ENCODE data around the gene TACC2. TPM values are rescaled to one million over a fixed set of nuclear protein-coding genes. Genes with fewer than 3 reads are reported as not detected.

The TACC2 gene
- total and polyA plus RNA-seq, 2 donors (not counting 3 experiments of a cell fraction or from before 2014, with no cell fraction given), result 14.4 to 46.2 TPM

- H4K20me1 ChIP-seq (replicated peaks; ENCODE audit: control insufficient read depth, extremely low read depth, insufficient read depth, low read length), result no peaks in the 10 kb centered on the region
- POLR2A ChIA-PET, result no interaction called here
- dilution Hi-C loops (cut with MboI; ENCODE audit: extremely low pct_ligation_motif_present, low sequenced_read_pairs), result loop anchor here (25.0 kb wide), 1 partner anchor 161 kb away; no protein-coding TSS in a partner anchor
Observed at GRCh38 chr10:122276611-122277208, 287.7 kb downstream of the TACC2 start.

More at GRCh38 chr10:122276611-122277208, 287.7 kb downstream of the TACC2 start:
- Histone ChIP-seq H3K36me3 (ENCODE audit: control insufficient read depth in 2 of 2, extremely low read depth in 1 of 2, insufficient read depth in 2 of 2, low read length in 2 of 2) (no peaks in the 10 kb centered on the region), H3K9ac (replicated peaks; ENCODE audit: extremely low read depth, insufficient read depth, low read length) (no peak overlapping the region), H3K79me2 (ENCODE audit: control insufficient read depth, insufficient read depth, low read length) (no peaks in the 10 kb centered on the region), H3K4me3 (replicated peaks in 1 of 3; ENCODE audit: insufficient read depth in 1 of 3, low read depth in 1 of 3, low read length in 3 of 3) (no peak overlapping the region), H3K9me3 (replicated peaks; ENCODE audit: control insufficient read depth, insufficient read depth, low read length) (no peaks in the 10 kb centered on the region), H3K27me3 (ENCODE audit: control insufficient read depth in 2 of 2, insufficient read depth in 2 of 2, low read length in 2 of 2) (no peaks in the 10 kb centered on the region), H3K27ac (ENCODE audit: insufficient read depth, low read depth, low read length) (no peak overlapping the region), H3K4me2 (ENCODE audit: insufficient read depth, low read length) (no peak overlapping the region), H2AFZ (ENCODE audit: low read depth, low read length) (no peak overlapping the region), H3K4me1 (ENCODE audit: control insufficient read depth, extremely low read depth, insufficient read depth, low read length) (no peaks in the 10 kb centered on the region), H3K9me1 (replicated peaks; ENCODE audit: control insufficient read depth, extremely low read depth, insufficient read depth, low read length) (no peaks in the 10 kb centered on the region)
- DNase-seq (ENCODE audit: low read depth, low spot score) (no peak), FAIRE-seq (no peak)
- intact Hi-C loops (cut with micrococcal nuclease), result no loop called here
- CTCF ChIA-PET, result interaction anchor here (0.7 to 2.1 kb wide), 4 partner anchors 9 to 376 kb away, joined by 3 to 8 read pairs (median 4); no protein-coding TSS in a partner anchor
- no TSS peak for BruUV-seq (replicated peaks)
- TF ChIP-seq MYC (IDR thresholded peaks at IDR 0.05; ENCODE audit: low read depth, low read length) (no peak), CTCF (IDR thresholded peaks at IDR 0.05; ENCODE audit: extremely low read depth in 1 of 2, insufficient read depth in 1 of 2, low read depth in 1 of 2, low read length in 2 of 2) (no peak), JUN (IDR thresholded peaks at IDR 0.05; ENCODE audit: borderline replicate concordance, insufficient read depth, insufficient read length, low read depth) (no peak)
